Neutrophil (primary cell): ENCODE measurements around the gene MEF2C.

Experiments used
- H3K27ac ChIP-seq: fragments of 200-600 bp; sonication (generic); 2 replicates; pipeline ENCODE4 v1.5.1; 2016; ENCODE audit warnings: mild to moderate bottlenecking, moderate library complexity
- H3K27me3 ChIP-seq: fragments of 200-600 bp; sonication (generic); 2 replicates; pipeline ENCODE4 v1.6.0; 2016; ENCODE audit warnings: mild to moderate bottlenecking
- H3K36me3 ChIP-seq: fragments of 200-600 bp; sonication (generic); 2 replicates; pipeline ENCODE4 v1.5.1; 2017
- H3K4me1 ChIP-seq, 2 experiments: fragments of 200-600 bp in 1 of 2; sonication (generic) in 1 of 2; 1 replicate in 1 of 2; 2 replicates in 1 of 2; pipeline versions ENCODE4 v1.5.1 to v1.6.1; 2013 to 2016; ENCODE audit warnings: low read depth in 1 of 2, low read length in 1 of 2, mild to moderate bottlenecking in 1 of 2, moderate library complexity in 1 of 2; ENCODE audit not compliant: control insufficient read depth in 1 of 2, insufficient read depth in 1 of 2
- H3K4me3 ChIP-seq, 2 experiments: fragments of 200-600 bp in 1 of 2; sonication (generic) in 1 of 2; 1 replicate in 1 of 2; 2 replicates in 1 of 2; pipeline ENCODE4 v1.5.1; 2013 to 2016; ENCODE audit warnings: low read depth in 1 of 2, low read length in 1 of 2, mild to moderate bottlenecking in 1 of 2, moderate library complexity in 1 of 2
- H3K9me3 ChIP-seq: fragments of 200-600 bp; sonication (generic); 2 replicates; pipeline ENCODE4 v1.5.1; 2016
- CTCF ChIP-seq: fragments of 200-600 bp; sonication (generic); IDR thresholded peaks from 2 replicates; pipeline ENCODE4 v1.5.1; 2016; ENCODE audit warnings: antibody characterized with exemption

Gene MEF2C

GRCh38 chr5:88685591-88686541 is 197.1 kb downstream of the MEF2C start:
- H3K9me3 ChIP-seq: no peaks in the 10 kb centered on the region
- TF ChIP-seq CTCF: no peak
- H3K27ac ChIP-seq: no peak overlapping the region
- H3K27me3 ChIP-seq: peaks cover 100% of the 10 kb centered on the region
- no peak overlapping the region for H3K4me3 ChIP-seq
- no peaks in the 10 kb centered on the region for H3K36me3 ChIP-seq
- H3K4me1 ChIP-seq: peaks cover 6 to 7% of the 10 kb centered on the region in 2 experiments

- H3K27ac ChIP-seq: no peak overlapping the region
- H3K36me3 ChIP-seq: no peaks in the 10 kb centered on the region
- TF ChIP-seq CTCF: no peak
- no peaks in the 10 kb centered on the region for H3K9me3 ChIP-seq
- peaks cover 8 to 9% of the 10 kb centered on the region in 2 experiments for H3K4me1 ChIP-seq
- no peak overlapping the region for H3K4me3 ChIP-seq
- peaks cover 100% of the 10 kb centered on the region for H3K27me3 ChIP-seq
Observed at GRCh38 chr5:88683506-88684135, 199.4 kb downstream of the MEF2C start.

GRCh38 chr5:88682881-88683361 is 200.1 kb downstream of the MEF2C start:
- Histone ChIP-seq H3K4me1 (peaks cover 8 to 9% of the 10 kb centered on the region in 2 experiments), H3K9me3 (no peaks in the 10 kb centered on the region), H3K4me3 (no peak overlapping the region), H3K27me3 (peaks cover 100% of the 10 kb centered on the region), H3K36me3 (no peaks in the 10 kb centered on the region), H3K27ac (no peak overlapping the region)
- no peak for TF ChIP-seq CTCF

- no peak overlapping the region for H3K4me3 ChIP-seq
- peaks cover 8 to 9% of the 10 kb centered on the region in 2 experiments for H3K4me1 ChIP-seq
- H3K36me3 ChIP-seq: no peaks in the 10 kb centered on the region
- no peak overlapping the region for H3K27ac ChIP-seq
- H3K9me3 ChIP-seq: no peaks in the 10 kb centered on the region
- no peak for TF ChIP-seq CTCF
- peaks cover 100% of the 10 kb centered on the region for H3K27me3 ChIP-seq
Observed at GRCh38 chr5:88682131-88682530, 200.9 kb downstream of the MEF2C start.

GRCh38 chr5:88681211-88681803 is 201.7 kb downstream of the MEF2C start:
- H3K36me3 ChIP-seq: no peaks in the 10 kb centered on the region
- no peaks in the 10 kb centered on the region for H3K9me3 ChIP-seq
- H3K4me3 ChIP-seq: no peak overlapping the region
- peaks cover 8 to 9% of the 10 kb centered on the region in 2 experiments for H3K4me1 ChIP-seq
- peaks cover 100% of the 10 kb centered on the region for H3K27me3 ChIP-seq
- TF ChIP-seq CTCF: no peak
- no peak overlapping the region for H3K27ac ChIP-seq
